Stomach (tissue), 9 donors: ENCODE results near the gene MSI2. TPM values are rescaled to one million over a fixed set of nuclear protein-coding genes. Genes with fewer than 3 reads are reported as not detected.
A peak's percentile ranks its signal among the peaks of the same experiment; 100 is the strongest.

Source experiments
- DNase-seq, 2 donors: peaks; one replicate each; pipeline versions ENCODE4 v3.0.0 to v3.0.0-alpha.2; 2013 to 2019
- H3K27ac ChIP-seq, 5 donors: fragments of 200-600 bp in 4 of 5; sonication (generic) in 4 of 5; one replicate each; pipeline ENCODE4 v1.5.1; 2013 to 2019; ENCODE audit warnings: mild to moderate bottlenecking in 1 of 5, moderate library complexity in 1 of 5
- H3K27me3 ChIP-seq, 3 donors: fragments of 200-600 bp; sonication (generic); one replicate each; pipeline ENCODE4 v1.5.1; 2017 to 2019; ENCODE audit warnings: mixed run types in 1 of 3
- H3K36me3 ChIP-seq, 4 donors: fragments of 200-600 bp; sonication (generic); 1 replicate in 3 of 4; 2 replicates in 1 of 4; pipeline ENCODE4 v1.5.1; 2016 to 2019
- H3K4me1 ChIP-seq, 4 donors: fragments of 200-600 bp; sonication (generic); one replicate each; pipeline ENCODE4 v1.5.1; 2016 to 2019
- H3K4me3 ChIP-seq, 4 donors: fragments of 200-600 bp; sonication (generic) in 3 of 4; one replicate each; pipeline ENCODE4 v1.5.1; 2016 to 2019; ENCODE audit warnings: mild to moderate bottlenecking in 1 of 4
- H3K9me3 ChIP-seq, 4 donors: fragments of 200-600 bp; sonication (generic); one replicate each; pipeline ENCODE4 v1.5.1; 2016 to 2019
- EP300 ChIP-seq: sonication (generic); formaldehyde crosslinking; IDR thresholded peaks from one replicate; pipeline ENCODE4 v1.6.1; 2017; ENCODE audit warnings: antibody characterized with exemption
- POLR2A ChIP-seq, 4 donors: fragments of 450-650 bp; IDR thresholded peaks; one replicate each; pipeline ENCODE4 v1.6.1; 2016; ENCODE audit warnings: antibody characterized with exemption in 4 of 4, control low read depth in 2 of 4, mild to moderate bottlenecking in 1 of 4, moderate library complexity in 1 of 4
- POLR2AphosphoS5 ChIP-seq, 3 donors: sonication (generic); formaldehyde crosslinking; IDR thresholded peaks; one replicate each; pipeline ENCODE4 v1.6.1; 2016; ENCODE audit warnings: antibody characterized with exemption in 3 of 3
- WGBS, 5 donors: extraction: QIAGEN DNeasy Blood & Tissue Kit in 3 of 5; methylation state at CpG; one replicate each; pipeline versions ENCODE4 v1.1.5 to v1.1.7; 2013 to 2018; 5-methylcytosine and 5-hydroxymethylcytosine counted together
- intact Hi-C: fragments of 100-400 bp; cut with DNase I; formaldehyde crosslinking; loops from one replicate; pipeline ENCODE4 v1.15.1; 2023; ENCODE audit warnings: low total_unique reads
- polyA plus RNA-seq, 3 donors: library from polyadenylated mRNA; stranded (reverse); fragments of 200-250 nt; gene quantifications; one replicate each; pipeline ENCODE4 v1.2.3, GENCODE V29; 2013
- total RNA-seq, 5 donors: library from RNA; depleted of rRNA; stranded (reverse); fragments of >200 nt; gene quantifications; one replicate each; pipeline versions ENCODE4 v1.1.0 to v1.2.3, GENCODE V29; 2014 to 2016
- TF ChIP-seq, protein P1 (sequence below), 7 experiments: fragments of 450-650 bp in 4 of 7; fragments of 200-600 bp in 3 of 7; sonication (generic) in 3 of 7; IDR thresholded peaks; one replicate each; pipeline ENCODE4 v1.5.1; 2016 to 2019; ENCODE audit warnings: antibody characterized with exemption in 7 of 7, control low read depth in 2 of 7, mild to moderate bottlenecking in 1 of 7
- donor health status: healthy with polysubstance abuse.
- donor health status: Bipolar disorder and iron deficiency.
- donor health status: healthy.

The MSI2 gene
- total and polyA plus RNA-seq, 8 donors, result 8.3 to 72.4 (median 22.9) TPM

DNA sequence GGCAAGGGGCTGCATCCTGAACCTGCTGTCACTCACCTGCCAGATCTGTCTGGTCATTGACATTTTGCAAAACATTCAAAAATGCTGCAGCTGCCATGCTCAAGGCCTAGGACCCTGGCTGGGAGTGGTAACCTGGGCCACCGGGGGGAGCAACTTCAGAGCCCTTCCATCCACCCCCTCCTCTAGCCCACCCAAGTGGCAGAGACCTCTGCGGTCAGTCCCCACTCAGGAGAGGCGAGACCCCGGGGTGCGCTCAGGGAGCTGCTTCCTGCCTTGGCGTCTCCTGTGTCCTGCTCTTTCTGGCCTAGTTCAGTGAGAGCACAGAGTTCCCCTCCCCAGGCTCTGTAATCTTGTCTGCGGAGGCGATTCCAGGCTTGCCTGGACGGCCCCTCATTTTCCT, 380.0 kb downstream of the MSI2 start:
- intact Hi-C loops, result no loop called here
- Histone ChIP-seq H3K4me3 (no peak overlapping the region), H3K4me1 (no peaks in the 10 kb centered on the region), H3K27me3 (no peaks in the 10 kb centered on the region), H3K27ac (no peak overlapping the region), H3K36me3 (peaks cover 0 to 47% (median 27%) of the 10 kb centered on the region in 4 donors), H3K9me3 (no peaks in the 10 kb centered on the region)
- no peak for DNase-seq
- TF ChIP-seq POLR2AphosphoS5 (IDR thresholded peaks at IDR 0.05), result no peak
- no peak for TF ChIP-seq EP300
- TF ChIP-seq, protein P1, sequence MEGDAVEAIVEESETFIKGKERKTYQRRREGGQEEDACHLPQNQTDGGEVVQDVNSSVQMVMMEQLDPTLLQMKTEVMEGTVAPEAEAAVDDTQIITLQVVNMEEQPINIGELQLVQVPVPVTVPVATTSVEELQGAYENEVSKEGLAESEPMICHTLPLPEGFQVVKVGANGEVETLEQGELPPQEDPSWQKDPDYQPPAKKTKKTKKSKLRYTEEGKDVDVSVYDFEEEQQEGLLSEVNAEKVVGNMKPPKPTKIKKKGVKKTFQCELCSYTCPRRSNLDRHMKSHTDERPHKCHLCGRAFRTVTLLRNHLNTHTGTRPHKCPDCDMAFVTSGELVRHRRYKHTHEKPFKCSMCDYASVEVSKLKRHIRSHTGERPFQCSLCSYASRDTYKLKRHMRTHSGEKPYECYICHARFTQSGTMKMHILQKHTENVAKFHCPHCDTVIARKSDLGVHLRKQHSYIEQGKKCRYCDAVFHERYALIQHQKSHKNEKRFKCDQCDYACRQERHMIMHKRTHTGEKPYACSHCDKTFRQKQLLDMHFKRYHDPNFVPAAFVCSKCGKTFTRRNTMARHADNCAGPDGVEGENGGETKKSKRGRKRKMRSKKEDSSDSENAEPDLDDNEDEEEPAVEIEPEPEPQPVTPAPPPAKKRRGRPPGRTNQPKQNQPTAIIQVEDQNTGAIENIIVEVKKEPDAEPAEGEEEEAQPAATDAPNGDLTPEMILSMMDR (IDR thresholded peaks at IDR 0.05), result no peak
- no peak for TF ChIP-seq POLR2A (IDR thresholded peaks at IDR 0.05)
- WGBS, 5 donors, result 78 to 93% (median 89%) methylated on average over 9 of the region's 9 CpGs

DNA sequence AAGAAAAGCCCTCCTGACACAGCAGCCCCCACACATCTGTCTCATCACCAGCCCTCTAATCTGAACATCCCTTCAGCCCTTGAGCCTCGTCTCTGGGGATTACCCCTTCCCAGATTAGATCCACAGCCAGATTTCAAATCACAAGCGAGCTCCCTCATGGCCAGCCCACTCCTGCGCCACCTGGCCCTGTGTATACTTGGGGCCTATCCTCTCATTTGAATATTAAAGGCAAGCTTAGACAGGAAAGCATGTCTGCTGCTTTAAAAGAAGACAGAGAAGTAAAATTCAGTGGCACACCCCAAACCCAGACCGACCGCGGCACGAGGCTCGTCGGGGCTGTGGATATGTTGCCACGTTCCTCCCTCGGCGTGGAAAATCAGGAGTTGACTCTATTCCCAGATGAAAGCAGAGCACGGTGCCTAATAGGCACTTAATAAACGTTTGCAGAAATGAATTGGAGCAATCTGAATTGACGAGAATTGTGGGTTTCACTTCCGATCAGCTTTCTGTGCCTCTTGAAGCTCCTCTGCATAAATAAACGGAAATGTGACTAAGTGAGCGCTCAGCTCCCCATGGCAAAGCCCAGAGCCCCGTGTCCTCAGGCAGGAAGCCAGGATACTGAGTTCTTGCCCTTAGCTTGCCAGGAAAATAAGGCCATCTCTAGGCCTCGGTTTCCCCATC, 380.8 kb downstream of the MSI2 start:
- no peak for DNase-seq
- Histone ChIP-seq H3K27ac (peak overlapping the region in 1 of 5 donors; percentile 26), H3K27me3 (no peaks in the 10 kb centered on the region), H3K9me3 (no peaks in the 10 kb centered on the region), H3K4me1 (no peaks in the 10 kb centered on the region), H3K36me3 (peaks cover 0 to 41% (median 20%) of the 10 kb centered on the region in 4 donors), H3K4me3 (no peak overlapping the region)
- TF ChIP-seq EP300, result no peak
- TF ChIP-seq POLR2A (IDR thresholded peaks at IDR 0.05), result no peak
- TF ChIP-seq, protein P1 (IDR thresholded peaks at IDR 0.05), result no peak
- WGBS, 5 donors, result 82 to 92% (median 86%) methylated on average over 20 of the region's 20 CpGs
- intact Hi-C loops, result no loop called here

DNA sequence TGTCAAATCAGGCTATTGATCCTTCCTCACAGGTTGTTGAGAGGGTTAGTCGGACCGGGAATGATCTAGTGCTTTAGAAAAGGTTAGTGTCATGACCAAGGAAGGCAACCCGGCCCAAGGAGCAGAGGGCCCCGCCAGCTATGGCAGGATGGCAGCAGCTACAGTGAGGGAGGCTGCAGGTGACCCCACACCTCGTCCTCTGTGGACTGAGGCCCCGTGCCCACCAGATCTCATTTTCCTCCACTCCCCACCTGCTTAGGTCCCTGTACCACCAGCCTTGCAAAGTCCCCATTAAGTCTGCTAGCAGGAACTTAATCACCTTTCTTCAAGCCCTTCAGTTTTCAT, 381.3 kb downstream of the MSI2 start:
- 86 to 96% (median 96%) methylated on average over 6 of the region's 6 CpGs for WGBS, 5 donors
- H3K9me3 ChIP-seq, result no peaks in the 10 kb centered on the region

DNA sequence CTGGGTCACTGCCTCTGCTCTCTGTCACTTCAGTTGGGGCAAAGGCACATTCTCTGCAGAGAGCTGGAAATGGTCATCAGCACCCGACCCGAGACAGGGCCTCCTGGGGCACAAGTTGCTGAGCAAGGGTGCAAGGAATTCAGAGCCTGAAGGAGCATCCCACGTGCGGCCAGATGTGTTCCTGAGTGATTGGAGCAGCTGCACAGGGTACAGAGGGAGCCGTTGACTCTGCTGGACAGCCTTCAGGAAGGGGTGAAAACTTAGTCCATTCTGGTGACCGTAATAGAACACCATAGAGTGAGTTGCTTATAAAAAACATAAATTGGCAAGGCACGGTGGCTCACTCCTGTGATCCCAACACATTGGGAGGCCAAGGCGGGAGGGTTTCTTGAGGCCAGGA, 382.0 kb downstream of the MSI2 start:
- intact Hi-C loops, result no loop called here
- no peak overlapping the region for H3K4me3 ChIP-seq
- DNase-seq, result no peak
- peaks cover 0 to 32% (median 14%) of the 10 kb centered on the region in 4 donors for H3K36me3 ChIP-seq
- no peaks in the 10 kb centered on the region for H3K4me1 ChIP-seq
- no peak overlapping the region for H3K27ac ChIP-seq
- no peak for TF ChIP-seq POLR2A (IDR thresholded peaks at IDR 0.05)
- TF ChIP-seq POLR2AphosphoS5 (IDR thresholded peaks at IDR 0.05), result no peak
- TF ChIP-seq, protein P1 (IDR thresholded peaks at IDR 0.05), result no peak
- no peak for TF ChIP-seq EP300
- WGBS, 5 donors, result 95 to 98% (median 96%) methylated on average over 8 of the region's 8 CpGs
- no peaks in the 10 kb centered on the region for H3K9me3 ChIP-seq
- H3K27me3 ChIP-seq, result no peaks in the 10 kb centered on the region

More for the DNA sequence above, 381.3 kb downstream of the MSI2 start:
- intact Hi-C loops, result no loop called here
- Histone ChIP-seq H3K27me3 (no peaks in the 10 kb centered on the region), H3K4me3 (no peak overlapping the region), H3K36me3 (peaks cover 0 to 36% (median 16%) of the 10 kb centered on the region in 4 donors), H3K27ac (peak overlapping the region in 1 of 5 donors; percentile 26), H3K4me1 (no peaks in the 10 kb centered on the region)
- no peak for TF ChIP-seq POLR2AphosphoS5 (IDR thresholded peaks at IDR 0.05)
- DNase-seq, result no peak

DNA sequence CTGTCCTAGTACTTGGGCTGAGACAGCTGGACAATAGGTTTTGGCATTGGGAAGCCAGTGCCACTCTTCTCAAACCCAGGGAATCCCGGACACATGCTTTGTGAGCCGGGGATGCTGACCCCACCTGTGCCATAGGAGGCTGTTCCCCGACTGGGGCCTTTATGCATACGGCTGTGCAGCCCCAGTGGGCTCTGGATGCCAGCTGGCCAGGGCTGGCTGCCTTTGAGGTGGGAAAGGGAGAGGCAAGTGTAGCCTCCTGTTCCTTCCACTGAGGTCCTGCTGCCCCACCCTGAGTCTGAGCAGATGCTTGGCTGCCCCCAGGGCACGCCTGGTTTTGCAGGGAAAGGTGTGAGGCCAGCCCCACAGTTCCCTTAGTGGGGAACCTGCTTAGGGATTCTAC, 383.1 kb downstream of the MSI2 start:
- intact Hi-C loops, result no loop called here
- Histone ChIP-seq H3K27me3 (no peaks in the 10 kb centered on the region), H3K9me3 (no peaks in the 10 kb centered on the region), H3K27ac (no peak overlapping the region), H3K4me1 (no peaks in the 10 kb centered on the region), H3K36me3 (peaks cover 0 to 24% (median 11%) of the 10 kb centered on the region in 4 donors), H3K4me3 (no peak overlapping the region)
- TF ChIP-seq, protein P1 (IDR thresholded peaks at IDR 0.05), result no peak
- TF ChIP-seq POLR2A (IDR thresholded peaks at IDR 0.05) (no peak), POLR2AphosphoS5 (IDR thresholded peaks at IDR 0.05) (no peak), EP300 (no peak)
- 74 to 100% (median 90%) methylated on average over 3 to 5 of the region's 5 CpGs for WGBS, 5 donors
- DNase-seq, result no peak
